ENCODE results near the gene MB21D2.

The MB21D2 gene

DNA sequence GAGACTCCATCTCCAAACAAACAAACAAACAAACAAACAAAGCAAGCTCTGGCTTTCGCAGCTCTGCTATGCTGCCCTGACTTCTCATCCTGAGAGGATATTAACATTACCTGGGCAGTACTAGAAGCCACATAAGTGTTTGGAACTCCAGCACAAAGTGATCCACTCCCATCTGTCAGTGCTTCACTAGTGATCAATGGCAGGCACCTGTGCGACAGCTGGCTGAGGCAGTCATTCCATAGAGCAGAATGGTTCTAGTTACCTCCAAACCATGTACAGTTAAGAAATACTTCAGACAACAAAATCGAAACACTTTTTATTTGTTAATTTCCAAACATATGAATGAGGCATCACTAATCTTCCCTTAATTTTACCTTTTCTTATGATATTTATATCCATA lies 2.8 kb upstream of the MB21D2 start:
- DNase-seq, result peak; percentile 66 to 91

- no peak for DNase-seq
Measured at GRCh38 chr3:192919901-192920300, 2.2 kb upstream of the MB21D2 start.

- DNase-seq, result no peak
Measured at GRCh38 chr3:192918275-192918588, 576 bp upstream of the MB21D2 start.

DNA sequence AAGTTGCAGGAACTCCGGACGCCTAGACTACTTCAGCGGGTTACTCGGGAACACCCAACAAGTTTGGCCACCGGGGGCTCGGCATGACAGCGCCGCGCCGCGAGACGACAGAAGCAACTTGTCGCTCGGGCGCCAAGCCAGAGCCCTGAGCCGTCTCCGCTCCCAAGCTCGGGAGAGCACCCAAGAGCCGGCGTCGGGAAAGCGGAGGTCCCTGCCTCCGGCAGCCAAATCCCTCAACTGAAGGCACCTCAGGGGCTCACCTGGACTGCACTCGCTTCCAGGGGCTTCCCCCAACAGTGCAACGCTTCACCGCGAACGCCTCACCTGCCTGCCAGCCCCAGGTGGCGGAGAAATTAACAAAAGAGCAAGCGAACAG lies 640 bp downstream of the MB21D2 start:
- DNase-seq, result peak; percentile 67 to 77

- DNase-seq, result peak; percentile 41 to 47
Measured at GRCh38 chr3:192916371-192917027, 1.2 kb downstream of the MB21D2 start.

DNA sequence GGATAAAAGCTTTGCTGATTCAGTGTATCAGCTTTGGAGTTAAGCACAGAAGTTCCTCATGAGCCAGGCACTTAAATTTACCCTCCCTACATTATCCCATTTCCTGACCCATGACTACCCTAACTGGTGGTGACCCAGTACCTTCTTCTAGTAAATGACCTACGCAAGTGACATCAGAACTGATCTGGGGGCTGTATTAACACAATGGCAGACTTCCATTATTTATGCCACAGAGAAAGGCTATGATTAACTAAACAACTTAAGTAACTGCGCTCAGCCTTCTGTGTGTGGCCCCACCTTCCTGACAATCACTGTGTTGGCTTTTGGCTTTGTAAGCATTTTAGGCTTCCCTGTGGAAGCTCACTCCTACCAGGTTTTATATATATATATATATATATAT lies 1.9 kb downstream of the MB21D2 start:
- DNase-seq, result peak in 1 of 2 experiments; percentile 50

DNA sequence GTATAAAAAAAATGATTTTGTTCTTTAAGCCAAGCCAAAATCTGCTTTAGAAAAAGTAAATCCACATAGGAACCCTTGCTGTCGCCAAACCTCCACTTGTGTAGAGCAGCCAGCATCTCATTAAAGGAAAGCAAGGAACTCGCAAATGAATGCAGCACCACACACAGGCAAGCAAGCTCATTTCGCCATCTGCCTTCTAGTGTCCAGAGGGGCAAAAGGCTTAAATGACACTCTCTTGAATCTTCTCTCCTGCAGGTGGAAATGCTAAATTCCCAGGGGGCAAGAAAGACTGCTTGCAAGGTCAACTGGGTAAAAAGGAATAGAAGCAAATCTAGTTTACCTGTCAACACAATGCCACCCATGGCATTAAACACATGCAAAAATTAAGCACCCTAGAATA lies 2.4 kb downstream of the MB21D2 start:
- DNase-seq, result peak; percentile 94 to 98

DNA sequence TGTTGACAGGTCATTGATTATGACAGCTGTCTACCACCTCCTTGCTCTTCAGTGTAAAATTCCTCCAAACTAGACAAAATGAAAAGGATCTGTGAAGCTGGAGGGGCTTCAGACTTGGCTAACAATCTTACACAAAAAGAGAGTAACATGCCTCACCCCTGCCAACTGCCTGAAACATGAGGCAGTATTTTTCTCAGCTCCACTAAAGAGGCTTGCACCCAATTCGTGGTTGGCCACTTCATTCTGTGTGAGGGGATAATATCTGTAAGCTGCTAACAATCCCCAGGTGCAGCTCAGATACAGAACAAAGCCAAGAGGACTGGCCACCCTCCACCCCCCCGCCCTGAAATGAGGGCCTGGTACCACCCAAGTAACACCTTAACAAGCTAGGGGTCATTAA lies 2.8 kb downstream of the MB21D2 start:
- peak; percentile 92 to 93 for DNase-seq

GRCh38 chr3:192913540-192913939 lies 4.1 kb downstream of the MB21D2 start:
- DNase-seq, result no peak

DNA sequence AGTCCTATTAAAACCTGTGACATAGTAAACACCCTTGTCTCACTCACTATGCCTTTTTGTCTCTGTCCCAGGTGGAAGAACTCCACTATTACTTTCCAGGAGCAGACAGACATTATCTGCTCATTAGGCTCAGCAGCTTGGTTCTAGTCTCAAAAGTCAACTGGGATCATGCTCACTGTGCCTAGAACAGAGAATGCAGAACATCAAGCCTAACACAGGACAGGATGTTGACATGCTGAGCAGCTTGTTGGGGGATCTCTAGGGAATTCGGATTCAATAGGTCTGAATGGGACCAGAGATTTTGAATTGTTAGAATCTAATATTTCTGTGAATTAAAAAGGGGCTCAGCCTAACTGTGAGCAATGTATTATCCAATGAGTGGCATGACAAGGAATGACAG lies 6.4 kb downstream of the MB21D2 start:
- DNase-seq, result peak in 1 of 2 experiments; percentile 13

- no peak for DNase-seq
Measured at GRCh38 chr3:192907784-192908183, 9.9 kb downstream of the MB21D2 start.

DNA sequence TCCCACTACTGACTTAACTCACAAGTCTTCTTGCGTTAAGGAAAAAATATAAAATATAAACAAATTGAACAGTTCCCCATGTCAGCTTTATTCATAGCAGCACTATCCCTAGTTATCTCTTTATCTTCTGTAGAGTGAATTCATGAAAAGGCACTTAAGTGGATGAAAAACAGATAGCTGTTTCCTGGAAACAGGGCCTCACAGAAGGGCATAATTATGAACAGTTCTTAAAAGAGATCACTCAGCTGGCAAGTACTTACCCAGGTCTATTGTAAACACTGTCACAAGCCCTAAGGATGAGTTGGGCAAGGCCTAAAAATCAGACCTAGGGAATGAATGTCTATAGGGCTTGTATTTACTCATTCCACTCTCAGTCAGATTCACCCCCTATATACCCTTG lies 10.7 kb downstream of the MB21D2 start:
- peak; percentile 4 to 54 for DNase-seq

DNA sequence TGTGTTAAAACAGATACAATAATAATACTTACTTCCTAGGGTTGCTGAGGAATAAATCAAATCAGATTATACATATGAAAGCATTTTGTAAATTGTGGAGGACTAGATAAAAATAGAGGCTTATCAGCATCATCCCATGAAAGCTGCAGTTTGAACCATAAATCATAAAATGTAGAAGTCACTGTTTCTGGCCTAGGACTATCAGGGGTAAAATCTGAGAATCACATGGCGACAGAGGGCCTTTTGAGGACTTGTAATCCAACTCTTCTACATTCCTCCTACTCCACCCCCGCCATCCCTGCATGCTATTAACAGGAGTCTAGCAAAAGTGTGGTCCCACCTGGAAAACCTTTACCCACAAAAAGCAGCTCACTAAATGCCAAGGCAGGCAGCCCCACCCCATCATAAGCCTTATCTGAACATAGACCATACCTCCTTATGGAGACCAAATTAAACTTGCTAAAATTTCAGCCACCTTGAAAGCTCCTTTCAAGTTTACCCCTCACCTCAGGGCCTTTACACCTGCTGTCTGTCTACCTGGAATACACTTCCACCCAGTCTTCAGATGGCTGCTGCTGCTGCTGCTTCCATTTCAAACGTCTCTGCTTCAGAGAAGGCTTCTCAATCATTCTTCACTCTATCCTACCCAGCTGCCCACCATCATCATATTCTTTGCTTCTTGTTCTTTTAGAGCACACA lies 11.5 kb downstream of the MB21D2 start:
- DNase-seq, result peak in 1 of 2 experiments; percentile 22

- peak; percentile 71 to 94 for DNase-seq
Measured at GRCh38 chr3:192904632-192905289, 12.9 kb downstream of the MB21D2 start.

DNA sequence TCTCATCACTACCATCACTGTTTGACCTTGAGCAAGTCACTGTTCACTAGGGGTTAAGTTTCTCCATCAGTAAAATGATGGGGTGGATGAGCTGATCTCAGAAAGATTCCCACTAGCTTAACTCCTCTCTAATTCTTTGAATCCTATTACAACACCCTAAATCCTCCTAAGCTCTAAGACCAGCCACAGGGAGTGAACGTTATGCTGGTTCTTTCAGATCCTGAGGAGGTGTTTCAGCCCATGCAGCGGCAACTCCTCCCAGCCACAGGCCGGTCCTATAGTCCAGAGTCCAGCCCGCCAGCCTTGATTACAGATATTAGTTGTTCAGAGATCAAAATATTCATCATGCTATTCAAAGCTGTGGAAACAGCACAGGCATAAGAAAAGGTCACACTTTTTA lies 15.1 kb downstream of the MB21D2 start:
- peak; percentile 11 to 47 for DNase-seq

- DNase-seq, result no peak
Measured at GRCh38 chr3:192901435-192901834, 16.2 kb downstream of the MB21D2 start.

GRCh38 chr3:192899540-192899982 lies 18.1 kb downstream of the MB21D2 start:
- peak; percentile 9 to 56 for DNase-seq

DNA sequence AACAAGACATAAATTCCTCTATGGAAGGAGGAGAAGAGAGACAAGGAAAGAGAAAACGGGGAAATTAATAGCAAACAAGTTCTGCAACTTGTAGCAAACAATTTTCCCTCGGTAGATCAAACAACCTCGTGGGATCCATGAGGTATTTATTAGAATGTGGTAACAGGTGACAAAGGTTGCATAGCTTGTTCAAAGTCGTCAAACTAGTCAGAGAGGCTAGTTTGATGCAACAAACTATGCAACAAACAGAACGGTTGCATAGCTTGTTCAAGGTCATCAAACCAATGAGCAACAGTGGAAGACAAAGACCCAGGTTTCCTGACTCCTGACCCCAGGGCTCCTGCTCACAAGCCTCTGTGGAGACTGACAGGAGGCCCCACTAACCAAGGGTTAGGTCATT lies 20.7 kb downstream of the MB21D2 start:
- no peak for DNase-seq

- DNase-seq, result no peak
Measured at GRCh38 chr3:192896208-192896607, 21.4 kb downstream of the MB21D2 start.

DNA sequence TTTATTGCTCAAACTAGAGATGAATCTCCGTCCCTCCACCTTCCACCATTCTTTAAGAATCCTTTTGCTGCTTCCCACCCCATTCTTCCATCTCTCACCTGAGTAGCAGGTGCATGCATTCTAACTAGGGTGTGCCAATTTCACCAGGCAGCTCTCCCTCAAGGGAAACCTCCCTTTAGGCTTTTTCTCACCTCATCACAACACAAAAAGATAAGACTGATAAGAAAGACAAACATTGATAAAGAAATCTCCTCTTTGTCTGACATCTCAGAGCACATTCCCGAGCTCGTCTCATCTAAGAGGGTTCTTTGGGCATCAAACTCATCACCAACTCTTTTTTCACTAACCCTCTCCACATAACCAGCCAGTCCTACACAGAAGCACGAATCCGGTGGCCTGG lies 23.0 kb downstream of the MB21D2 start:
- no peak for DNase-seq

GRCh38 chr3:192892981-192893700 lies 24.5 kb downstream of the MB21D2 start:
- no peak for DNase-seq

- DNase-seq, result no peak
Measured at GRCh38 chr3:192890347-192891335, 27.0 kb downstream of the MB21D2 start.
